Loucy (cell line): ENCODE results near the gene KCNH1.

Experiments used
- H2AFZ ChIP-seq: fragments of 200-600 bp; sonication (generic); 2 replicates; pipeline ENCODE4 v1.6.0; 2016; ENCODE audit warnings: antibody characterized with exemption, mild to moderate bottlenecking, low read length, moderate library complexity
- H3F3A ChIP-seq: fragments of 200-600 bp; 2 replicates; pipeline ENCODE4 v1.6.0; 2016; ENCODE audit warnings: antibody characterized with exemption, low read depth, mild to moderate bottlenecking
- H3K27me3 ChIP-seq: fragments of 200-600 bp; sonication (generic); 2 replicates; pipeline ENCODE4 v1.6.1; 2014; ENCODE audit warnings: low read length, mild to moderate bottlenecking; ENCODE audit not compliant: insufficient read depth, poor library complexity, severe bottlenecking
- H3K36me3 ChIP-seq: fragments of 200-600 bp; sonication (generic); 2 replicates; pipeline ENCODE4 v1.6.1; 2016; ENCODE audit warnings: low read length; ENCODE audit not compliant: insufficient read depth
- H3K4me1 ChIP-seq: fragments of 200-600 bp; sonication (generic); 2 replicates; pipeline ENCODE4 v1.5.1; 2014; ENCODE audit warnings: low read length, mild to moderate bottlenecking; ENCODE audit not compliant: insufficient read depth, poor library complexity, severe bottlenecking
- H3K4me2 ChIP-seq: fragments of 200-600 bp; sonication (generic); 2 replicates; pipeline ENCODE4 v1.6.0; 2014; ENCODE audit warnings: antibody characterized with exemption, low read length, low read depth, mild to moderate bottlenecking; ENCODE audit not compliant: poor library complexity, severe bottlenecking
- H3K4me3 ChIP-seq: fragments of 200-600 bp; sonication (generic); 2 replicates; pipeline ENCODE4 v1.5.1; 2014; ENCODE audit warnings: low read length, mild to moderate bottlenecking, mixed read lengths; ENCODE audit not compliant: poor library complexity, severe bottlenecking
- H3K79me2 ChIP-seq: fragments of 200-600 bp; sonication (generic); 2 replicates; pipeline ENCODE4 v1.6.1; 2014; ENCODE audit warnings: low read length; ENCODE audit not compliant: insufficient read depth
- H3K9ac ChIP-seq: fragments of 200-600 bp; sonication (generic); 2 replicates; pipeline ENCODE4 v1.6.0; 2014; ENCODE audit warnings: mild to moderate bottlenecking, low read depth, low read length, moderate library complexity; ENCODE audit not compliant: poor library complexity, severe bottlenecking
- H3K9me2 ChIP-seq: fragments of 200-600 bp; sonication (generic); replicated peaks from 2 replicates; pipeline ENCODE4 v1.6.1; 2016; ENCODE audit warnings: low read depth, low read length, mixed read lengths
- H3K9me3 ChIP-seq: fragments of 200-600 bp; sonication (generic); 2 replicates; pipeline ENCODE4 v1.6.1; 2014; ENCODE audit warnings: mild to moderate bottlenecking, antibody characterized with exemption, low read length, low read depth; ENCODE audit not compliant: insufficient read depth
- H4K20me1 ChIP-seq: fragments of 200-600 bp; sonication (generic); 2 replicates; pipeline ENCODE4 v1.6.0; 2014; ENCODE audit warnings: antibody characterized with exemption, low read length, mild to moderate bottlenecking; ENCODE audit not compliant: insufficient read depth, poor library complexity, severe bottlenecking
- EZH2phosphoT487 ChIP-seq: fragments of 200-600 bp; IDR thresholded peaks from 2 replicates; pipeline ENCODE4 v1.6.1; 2018; ENCODE audit warnings: antibody characterized with exemption, mild to moderate bottlenecking, moderate library complexity, borderline replicate concordance
- TF ChIP-seq, protein P1 (sequence below): fragments of 200-600 bp; sonication (generic); conservative IDR thresholded peaks from 2 replicates; pipeline ENCODE4 v1.5.1; 2014; ENCODE audit warnings: mild to moderate bottlenecking, antibody characterized with exemption, low read length

KCNH1 gene

DNA sequence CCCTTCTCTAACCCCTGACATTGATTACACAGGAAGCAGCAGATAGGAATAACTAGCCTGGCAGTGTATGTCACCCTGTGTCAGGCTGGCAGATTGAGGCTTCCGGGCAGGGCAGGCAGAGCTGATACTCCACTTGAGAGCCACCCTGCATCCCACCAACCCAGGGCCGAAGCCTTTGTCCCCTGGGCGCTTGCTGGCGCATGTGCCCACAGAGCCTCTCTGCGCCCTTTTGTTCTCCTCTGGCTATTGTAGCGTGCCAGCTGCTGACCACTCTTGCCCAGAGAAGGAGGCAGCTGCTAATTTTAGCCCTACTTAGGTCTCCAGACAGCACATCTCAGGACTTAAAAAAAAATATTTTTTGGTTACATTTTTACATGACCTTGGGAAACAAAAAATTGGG is 500.3 kb downstream of the KCNH1 start:
- no peaks in the 10 kb centered on the region for H4K20me1 ChIP-seq
- H3K9me3 ChIP-seq = no peaks in the 10 kb centered on the region
- H3K4me2 ChIP-seq = no peak overlapping the region
- TF ChIP-seq, protein P1, sequence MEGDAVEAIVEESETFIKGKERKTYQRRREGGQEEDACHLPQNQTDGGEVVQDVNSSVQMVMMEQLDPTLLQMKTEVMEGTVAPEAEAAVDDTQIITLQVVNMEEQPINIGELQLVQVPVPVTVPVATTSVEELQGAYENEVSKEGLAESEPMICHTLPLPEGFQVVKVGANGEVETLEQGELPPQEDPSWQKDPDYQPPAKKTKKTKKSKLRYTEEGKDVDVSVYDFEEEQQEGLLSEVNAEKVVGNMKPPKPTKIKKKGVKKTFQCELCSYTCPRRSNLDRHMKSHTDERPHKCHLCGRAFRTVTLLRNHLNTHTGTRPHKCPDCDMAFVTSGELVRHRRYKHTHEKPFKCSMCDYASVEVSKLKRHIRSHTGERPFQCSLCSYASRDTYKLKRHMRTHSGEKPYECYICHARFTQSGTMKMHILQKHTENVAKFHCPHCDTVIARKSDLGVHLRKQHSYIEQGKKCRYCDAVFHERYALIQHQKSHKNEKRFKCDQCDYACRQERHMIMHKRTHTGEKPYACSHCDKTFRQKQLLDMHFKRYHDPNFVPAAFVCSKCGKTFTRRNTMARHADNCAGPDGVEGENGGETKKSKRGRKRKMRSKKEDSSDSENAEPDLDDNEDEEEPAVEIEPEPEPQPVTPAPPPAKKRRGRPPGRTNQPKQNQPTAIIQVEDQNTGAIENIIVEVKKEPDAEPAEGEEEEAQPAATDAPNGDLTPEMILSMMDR = no peak
- TF ChIP-seq EZH2phosphoT487 = no peak
- H3K4me1 ChIP-seq = no peaks in the 10 kb centered on the region
- H3K4me3 ChIP-seq = no peak overlapping the region
- no peaks in the 10 kb centered on the region for H3F3A ChIP-seq
- H3K9me2 ChIP-seq = no peaks in the 10 kb centered on the region
- H3K79me2 ChIP-seq = no peaks in the 10 kb centered on the region
- no peak overlapping the region for H3K9ac ChIP-seq
- H3K27me3 ChIP-seq = no peaks in the 10 kb centered on the region
- H3K36me3 ChIP-seq = no peaks in the 10 kb centered on the region
- H2AFZ ChIP-seq = no peak overlapping the region

DNA sequence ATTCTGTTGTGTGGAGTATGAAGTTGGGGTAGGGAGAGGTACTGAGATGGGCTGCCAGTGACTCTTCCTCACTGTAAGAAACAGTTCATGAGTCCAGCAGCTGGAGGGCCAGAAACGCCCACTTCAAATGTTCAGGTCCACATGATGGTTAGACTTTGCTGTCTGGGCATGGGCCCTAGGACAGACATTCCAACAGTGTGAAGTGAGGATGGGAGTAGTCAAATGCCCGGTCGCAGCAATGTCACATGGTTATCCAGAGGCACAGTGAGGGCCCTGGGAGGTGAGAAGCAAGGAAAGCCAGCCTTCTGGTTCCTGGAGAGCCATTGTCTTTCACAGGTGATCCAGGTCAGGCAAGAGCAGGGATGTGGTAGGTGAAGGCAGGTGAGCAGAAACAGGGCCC is 500.8 kb downstream of the KCNH1 start:
- Histone ChIP-seq H3K9ac (no peak overlapping the region), H3K4me2 (no peak overlapping the region), H3K36me3 (no peaks in the 10 kb centered on the region), H3K4me3 (no peak overlapping the region), H3K27me3 (no peaks in the 10 kb centered on the region), H3K9me3 (no peaks in the 10 kb centered on the region), H3K79me2 (no peaks in the 10 kb centered on the region), H3K9me2 (no peaks in the 10 kb centered on the region), H2AFZ (no peak overlapping the region), H4K20me1 (no peaks in the 10 kb centered on the region), H3K4me1 (peaks cover under 1% of the 10 kb centered on the region), H3F3A (no peaks in the 10 kb centered on the region)
- TF ChIP-seq, protein P1 = no peak
- no peak for TF ChIP-seq EZH2phosphoT487

DNA sequence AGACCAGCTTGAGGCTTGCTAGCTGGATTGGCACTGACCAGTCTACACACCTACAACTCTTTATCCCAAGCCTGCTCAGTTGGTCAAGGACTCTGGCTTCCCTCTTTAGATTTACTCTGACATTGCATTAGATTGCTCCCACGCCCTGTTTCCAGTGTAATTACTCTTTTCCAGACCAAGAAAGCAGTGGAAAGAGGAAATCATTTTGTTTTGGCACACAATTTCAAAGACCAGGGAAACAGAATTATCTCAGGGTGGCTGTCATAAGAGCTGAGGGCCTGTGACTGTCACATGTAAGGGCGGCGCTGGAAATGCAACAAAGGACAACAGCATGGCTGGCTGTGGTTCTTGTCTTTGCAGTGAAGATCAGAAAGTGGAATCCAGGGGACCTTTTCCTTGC is 502.5 kb downstream of the KCNH1 start:
- H3K27me3 ChIP-seq = no peaks in the 10 kb centered on the region
- H3K9me3 ChIP-seq = no peaks in the 10 kb centered on the region
- no peaks in the 10 kb centered on the region for H3K79me2 ChIP-seq
- no peaks in the 10 kb centered on the region for H3K36me3 ChIP-seq
- no peaks in the 10 kb centered on the region for H3F3A ChIP-seq
- no peaks in the 10 kb centered on the region for H3K9me2 ChIP-seq
- no peak overlapping the region for H3K4me3 ChIP-seq
- TF ChIP-seq EZH2phosphoT487 = no peak
- TF ChIP-seq, protein P1 = no peak
- peaks cover 9% of the 10 kb centered on the region for H3K4me1 ChIP-seq
- no peaks in the 10 kb centered on the region for H4K20me1 ChIP-seq
- H2AFZ ChIP-seq = no peak overlapping the region
- H3K9ac ChIP-seq = no peak overlapping the region
- H3K4me2 ChIP-seq = no peak overlapping the region
